OCI-LY7 (cell line): Measurements from ENCODE around the gene WNT16.

Experiments
- CTCF ChIP-seq: fragments of 200-600 bp; sonication (generic); conservative IDR thresholded peaks from 2 replicates; pipeline ENCODE4 v1.5.1; 2014; ENCODE audit warnings: mild to moderate bottlenecking, antibody characterized with exemption, low read length, moderate library complexity, mixed read lengths
- EZH2phosphoT487 ChIP-seq: fragments of 200-600 bp; sonication (generic); IDR thresholded peaks from 2 replicates; pipeline ENCODE4 v1.6.1; 2018; ENCODE audit warnings: low read depth, borderline replicate concordance, mild to moderate bottlenecking, mixed run types, antibody characterized with exemption, low read length, moderate library complexity, mixed read lengths

- TF ChIP-seq CTCF (no peak), EZH2phosphoT487 (no peak)
These were observed 7.8 kb downstream of the WNT16 start for GRCh38 chr7:121336579-121336978.
